ENCODE data around the gene TRIM17.

The TRIM17 gene

DNA sequence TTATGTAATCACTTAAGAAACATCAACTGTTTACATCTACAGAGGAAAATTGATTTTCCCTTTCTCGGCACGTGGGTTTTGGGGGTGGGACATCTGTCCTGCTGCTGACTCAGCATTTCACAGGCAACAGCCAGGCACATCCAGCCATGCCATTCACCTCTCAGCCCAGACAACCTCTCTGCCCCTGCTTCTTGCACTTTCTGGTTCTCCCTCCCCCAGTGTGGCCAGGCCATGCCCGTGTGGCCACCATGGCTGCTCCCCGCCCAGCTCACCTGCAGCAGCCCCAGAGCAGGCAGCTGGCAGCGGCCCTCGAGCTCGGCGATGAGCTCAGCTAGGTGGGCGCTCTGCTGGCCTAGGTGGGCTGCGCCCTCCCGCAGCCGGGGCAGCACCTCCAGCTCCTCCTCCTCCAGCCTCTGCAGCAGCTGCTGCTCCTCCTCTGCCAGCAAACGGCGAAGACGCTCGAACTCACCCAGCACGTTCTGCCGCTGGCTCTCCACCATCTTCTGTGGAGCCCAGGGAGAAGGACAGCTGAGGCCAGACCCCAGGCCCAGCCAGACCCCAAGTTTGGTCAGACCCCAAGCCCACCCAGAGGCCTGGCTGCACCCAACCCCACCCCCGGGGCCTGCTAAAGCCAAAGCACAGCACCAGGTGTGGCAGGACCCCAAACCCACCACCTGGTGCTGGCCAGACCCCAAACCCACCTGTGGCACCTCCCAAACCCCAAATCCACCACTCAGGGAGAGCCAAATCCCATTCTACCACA lies 15.8 kb downstream of the TRIM17 start:
- no peak for DNase-seq

DNA sequence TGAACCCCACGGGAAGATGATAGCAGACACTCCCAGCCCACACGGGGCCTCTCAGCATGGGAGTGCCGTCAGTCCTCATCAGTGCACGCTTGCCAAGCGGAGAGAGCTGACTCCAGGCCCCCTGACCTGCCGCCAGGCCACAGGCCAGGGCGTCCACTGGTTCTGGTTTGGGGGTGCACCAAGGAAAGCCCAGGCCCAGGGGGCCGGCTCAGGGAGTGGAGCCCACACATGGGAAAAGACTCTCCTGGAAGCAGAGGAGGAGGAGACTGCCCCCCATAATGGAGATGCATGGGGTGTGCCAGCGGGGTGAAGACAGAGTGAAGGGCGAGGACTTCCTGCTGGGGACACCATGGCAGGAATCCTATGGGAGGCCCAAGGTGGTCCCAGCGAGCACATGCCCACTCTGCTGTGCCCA lies 16.4 kb downstream of the TRIM17 start:
- no peak for DNase-seq

DNA sequence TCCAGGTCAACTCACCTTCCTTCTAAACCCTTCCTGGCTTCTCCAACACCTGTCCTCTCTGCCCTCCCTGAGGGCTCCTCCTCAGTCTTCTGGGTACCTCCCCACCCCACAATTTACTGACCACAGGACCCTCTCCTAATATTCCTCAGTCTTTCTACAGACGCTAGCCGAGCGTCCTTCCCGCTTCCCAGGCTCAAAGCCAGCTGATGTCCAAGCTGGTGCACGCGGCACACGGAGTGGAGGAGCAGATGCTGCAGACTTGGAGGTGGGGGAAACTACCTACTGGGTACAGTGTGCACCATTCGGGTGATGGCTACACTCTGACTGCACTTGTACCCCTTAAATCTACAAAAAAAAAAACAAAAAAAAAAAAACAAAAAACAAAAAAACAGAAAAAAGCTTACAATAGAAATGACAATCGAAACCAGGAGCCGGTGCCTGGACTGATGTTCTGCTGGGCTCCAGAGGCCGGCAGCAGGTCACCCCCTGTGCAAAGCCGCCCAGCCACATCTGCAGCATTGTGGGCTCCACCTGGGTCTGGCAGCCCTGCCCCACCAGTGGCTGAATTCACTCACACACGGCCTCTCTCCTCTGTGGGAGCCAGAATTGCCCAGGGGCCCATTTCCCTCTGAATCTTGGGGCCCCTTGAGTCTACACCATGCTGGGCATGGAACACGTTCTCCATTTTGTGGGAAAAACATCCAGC lies 17.0 kb downstream of the TRIM17 start:
- no peak for DNase-seq

GRCh38 chr1:228398741-228399461 lies 17.8 kb downstream of the TRIM17 start:
- DNase-seq = no peak

DNA sequence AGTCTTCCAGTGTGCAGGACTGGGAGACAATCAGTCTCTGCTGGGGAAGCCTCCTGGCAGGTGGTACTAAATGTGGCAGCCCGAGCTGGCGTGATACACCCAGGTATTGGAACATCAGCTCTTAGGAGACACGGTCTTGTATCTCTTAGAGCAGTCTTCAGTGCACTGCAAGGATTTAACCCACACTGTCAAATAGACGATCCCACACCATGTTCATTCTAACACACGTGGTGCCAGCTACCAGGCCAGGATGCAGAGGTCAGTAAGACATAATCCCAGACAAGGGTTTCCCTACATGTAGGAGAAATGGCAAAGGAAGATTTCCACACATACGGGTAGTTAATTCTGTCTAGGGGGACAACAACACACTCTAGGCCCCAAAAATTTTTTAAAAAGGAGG lies 18.7 kb downstream of the TRIM17 start:
- DNase-seq = no peak

DNA sequence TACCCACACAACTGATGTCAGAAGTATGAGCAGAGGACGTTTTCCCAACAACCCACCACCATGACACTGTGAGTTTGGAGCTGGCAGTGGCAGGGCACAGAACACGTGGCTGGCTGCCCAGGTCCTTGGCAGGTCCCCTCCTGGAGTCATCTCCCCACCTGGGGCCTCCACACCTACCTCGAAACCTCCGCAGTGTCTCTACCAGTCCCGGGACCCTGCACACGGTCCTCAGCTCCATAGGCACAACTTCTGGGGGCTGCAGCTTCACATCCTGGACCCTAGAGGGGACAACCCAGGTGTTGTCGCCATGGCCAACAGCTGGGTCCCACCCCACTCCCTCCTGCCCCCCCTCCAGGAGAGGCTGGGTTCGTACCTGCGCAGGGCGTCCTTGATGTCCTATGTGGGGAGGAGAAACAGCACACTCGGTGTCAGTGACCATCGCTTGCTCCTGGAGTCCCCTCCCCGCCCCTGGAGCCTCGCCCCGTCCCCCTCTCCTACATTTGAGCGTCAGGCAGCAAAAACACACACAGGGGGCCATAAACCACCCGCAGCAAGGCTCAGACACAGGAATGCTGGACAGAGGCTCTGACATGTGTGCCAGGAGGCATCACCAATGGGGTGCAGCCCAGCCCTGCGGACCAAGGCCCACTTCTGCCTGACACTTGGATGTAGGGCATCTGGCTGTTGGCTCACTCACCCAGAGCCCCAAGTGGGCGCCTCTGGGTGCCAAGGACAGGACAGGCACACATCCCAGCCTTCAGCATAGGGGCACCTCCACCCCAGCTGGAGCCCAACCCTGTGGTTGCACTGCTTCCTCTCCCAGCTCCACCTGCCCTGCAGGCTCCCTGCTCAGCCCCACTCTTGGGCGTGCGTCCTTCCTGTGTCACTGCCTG lies 19.6 kb downstream of the TRIM17 start:
- no peak for DNase-seq

- no peak for DNase-seq
Observed at GRCh38 chr1:228394571-228395394, 21.9 kb downstream of the TRIM17 start.

GRCh38 chr1:228393811-228394570 lies 22.7 kb downstream of the TRIM17 start:
- no peak for DNase-seq

DNA sequence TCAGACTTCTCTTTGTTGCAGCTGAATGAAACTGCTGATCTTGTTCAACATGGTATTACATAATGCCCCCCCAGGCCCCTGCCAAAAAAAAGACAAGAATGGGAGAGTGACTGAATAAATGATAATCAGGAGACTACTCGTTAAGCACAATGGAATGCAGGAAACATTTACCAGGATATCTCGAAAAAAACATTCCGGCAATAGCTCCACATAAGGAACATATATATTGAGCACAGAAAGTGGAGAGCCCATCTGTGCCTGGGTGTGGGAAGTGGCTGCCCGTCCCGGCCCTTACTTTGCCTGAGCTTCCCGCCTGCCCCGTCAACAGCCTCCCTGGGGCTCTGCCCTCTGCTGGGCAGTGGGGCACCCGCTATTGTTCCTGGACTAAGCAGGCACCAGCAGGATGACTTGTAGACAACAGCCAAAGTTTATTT lies 23.4 kb downstream of the TRIM17 start:
- DNase-seq = no peak

- DNase-seq = no peak
Observed at GRCh38 chr1:228392111-228392936, 24.3 kb downstream of the TRIM17 start.

DNA sequence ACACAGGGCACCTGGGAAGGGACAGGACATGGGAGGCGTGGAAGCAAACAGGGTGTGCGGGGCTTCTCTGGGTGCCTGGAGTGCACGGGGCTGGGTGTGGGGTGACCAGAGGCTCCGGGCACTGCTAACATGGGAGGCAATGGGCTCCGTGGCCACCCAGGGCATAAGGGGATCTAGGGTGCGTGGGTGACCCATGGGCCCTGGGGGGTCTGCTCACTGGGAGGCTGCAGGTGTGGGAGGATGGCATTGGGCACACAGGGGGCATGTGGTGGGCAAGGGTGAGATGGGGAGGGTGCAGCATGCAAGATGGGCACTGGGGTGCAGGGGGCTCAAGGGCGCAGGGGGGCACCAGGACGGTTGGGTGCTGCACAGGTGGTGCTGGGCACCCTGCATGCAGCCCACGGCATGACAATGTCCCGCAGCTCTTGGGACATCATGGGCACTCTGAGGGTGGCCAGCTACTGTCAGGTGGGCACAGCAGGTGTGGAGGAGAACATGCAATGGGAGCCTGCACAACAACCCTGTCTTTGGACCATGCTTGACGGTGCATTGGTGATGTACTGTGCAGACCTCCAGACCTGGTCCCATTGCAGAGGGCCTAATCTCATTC lies 25.1 kb downstream of the TRIM17 start:
- no peak for DNase-seq

- DNase-seq = no peak
Observed at GRCh38 chr1:228390649-228391048, 26.0 kb downstream of the TRIM17 start.

DNA sequence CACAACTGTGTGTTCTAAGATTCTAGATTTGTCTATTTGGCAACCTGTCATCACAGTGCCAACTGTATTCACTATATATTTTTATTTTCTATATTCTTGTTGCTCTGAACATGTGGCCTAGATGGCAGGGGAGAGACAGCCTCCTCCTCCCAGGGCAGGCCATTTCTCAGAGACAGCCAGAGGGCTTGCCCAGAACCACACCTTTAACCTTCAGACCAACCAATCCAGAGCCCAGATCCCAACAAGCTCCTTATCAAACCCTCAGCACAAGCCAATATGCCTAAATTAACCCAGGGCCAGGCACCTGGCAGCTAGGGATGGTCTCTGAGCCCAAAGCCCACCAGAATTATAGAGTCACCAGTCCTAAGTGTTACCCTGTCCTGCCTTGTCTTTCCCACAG lies 29.3 kb downstream of the TRIM17 start:
- DNase-seq = no peak

GRCh38 chr1:228385232-228385631 lies 31.4 kb downstream of the TRIM17 start:
- DNase-seq = no peak

GRCh38 chr1:228383773-228384172 lies 32.9 kb downstream of the TRIM17 start:
- no peak for DNase-seq

- DNase-seq = no peak
Observed at GRCh38 chr1:228381356-228381755, 35.3 kb downstream of the TRIM17 start.

GRCh38 chr1:228379666-228380065 lies 37.0 kb downstream of the TRIM17 start:
- no peak for DNase-seq

GRCh38 chr1:228378873-228379460 lies 37.7 kb downstream of the TRIM17 start:
- no peak for DNase-seq
